GM21825 (cell line): Measurements from ENCODE around the gene UBE2G1.

Source experiments
- ATAC-seq: cut with Tn5 transposase; IDR thresholded peaks from one replicate; pipeline ENCODE4 v1.9.1; 2021; ENCODE audit warnings: mild to moderate bottlenecking, moderate library complexity; ENCODE audit not compliant: unreplicated experiment

UBE2G1 gene

DNA sequence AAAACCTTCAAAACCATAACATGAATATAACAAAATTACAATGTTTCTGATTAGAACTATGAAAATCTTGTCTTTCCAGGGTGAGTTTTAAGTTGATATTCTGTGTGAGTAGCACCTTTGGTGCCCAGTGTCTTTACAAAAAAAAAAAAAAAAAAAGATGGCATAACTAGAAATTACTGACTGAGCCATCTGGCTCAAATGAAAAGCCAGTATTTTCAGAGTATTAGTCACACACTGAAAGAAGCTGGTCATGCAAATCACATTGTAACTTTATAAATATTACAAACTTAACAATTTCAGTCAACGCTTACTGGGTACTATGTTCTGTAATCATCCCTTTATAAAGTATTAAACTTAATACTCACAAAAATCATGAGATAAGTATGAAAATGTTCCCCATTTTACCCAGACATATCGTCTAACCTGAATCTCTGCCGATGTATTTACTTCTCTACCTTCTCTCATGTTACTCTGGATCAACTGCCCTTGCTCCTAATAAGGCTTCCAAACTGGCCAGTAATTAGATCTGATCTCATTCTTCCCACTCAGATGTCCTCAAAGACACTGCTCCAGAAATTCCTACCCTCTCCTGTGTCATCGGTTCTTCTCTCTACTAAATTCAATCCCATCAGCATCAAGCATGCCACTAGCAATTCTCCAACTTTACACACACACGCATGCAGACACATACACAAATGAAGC lies 25.4 kb downstream of the UBE2G1 start:
- ATAC-seq = no peak

DNA sequence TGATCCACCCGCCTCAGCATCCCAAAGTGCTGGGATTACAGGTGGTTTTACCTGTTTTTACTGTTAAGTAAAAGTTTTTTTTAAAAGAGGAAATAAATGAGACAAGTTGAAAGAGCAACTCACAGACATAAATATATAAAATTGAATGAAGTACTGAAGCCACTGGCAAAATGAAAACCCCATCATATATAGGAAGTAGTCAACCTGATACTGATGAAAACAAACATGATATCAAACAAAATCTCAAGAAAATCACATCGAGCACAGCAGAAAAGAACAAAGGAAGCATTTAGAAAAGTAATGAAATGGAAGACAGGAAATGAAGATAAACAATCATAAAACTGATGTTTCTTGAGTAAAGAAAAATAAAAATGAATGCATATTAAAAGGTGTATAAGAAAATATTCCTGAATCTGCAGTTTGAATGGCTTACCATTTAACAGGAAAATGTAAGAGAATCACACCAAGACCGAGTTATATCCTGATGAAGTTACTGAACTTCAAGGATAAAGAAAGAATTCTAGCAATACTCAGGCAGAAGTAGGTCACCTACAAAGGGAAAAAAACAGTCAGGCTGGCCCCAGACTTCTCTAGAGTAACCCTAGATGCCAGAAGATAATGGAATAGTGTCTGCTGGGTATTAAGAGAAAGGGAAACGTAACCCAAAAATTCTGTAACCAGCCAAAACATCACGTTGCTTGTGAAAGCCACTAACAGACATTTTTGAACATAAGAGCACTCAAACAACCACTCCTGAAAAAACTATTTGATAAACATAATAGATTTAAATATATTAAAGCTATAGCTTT lies 31.5 kb downstream of the UBE2G1 start:
- no peak for ATAC-seq

DNA sequence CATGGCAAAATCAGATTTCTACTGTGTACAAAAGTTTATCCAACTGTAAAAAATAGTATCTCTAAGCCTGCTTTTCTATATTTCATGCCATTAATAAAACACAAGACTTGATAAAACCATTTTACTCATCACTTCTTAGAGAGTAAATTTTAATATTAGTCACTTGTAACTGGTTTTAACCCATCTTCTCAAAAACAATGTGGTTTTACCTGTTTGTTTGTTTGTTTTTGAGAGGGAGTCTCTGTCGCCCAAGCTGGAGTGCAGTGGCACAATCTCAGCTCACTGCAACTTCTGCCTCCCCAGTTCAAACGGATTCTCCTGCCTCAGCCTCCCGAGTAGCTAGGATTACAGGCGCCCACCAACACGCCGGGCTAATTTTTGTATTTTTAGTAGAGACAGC lies 32.1 kb downstream of the UBE2G1 start:
- no peak for ATAC-seq

DNA sequence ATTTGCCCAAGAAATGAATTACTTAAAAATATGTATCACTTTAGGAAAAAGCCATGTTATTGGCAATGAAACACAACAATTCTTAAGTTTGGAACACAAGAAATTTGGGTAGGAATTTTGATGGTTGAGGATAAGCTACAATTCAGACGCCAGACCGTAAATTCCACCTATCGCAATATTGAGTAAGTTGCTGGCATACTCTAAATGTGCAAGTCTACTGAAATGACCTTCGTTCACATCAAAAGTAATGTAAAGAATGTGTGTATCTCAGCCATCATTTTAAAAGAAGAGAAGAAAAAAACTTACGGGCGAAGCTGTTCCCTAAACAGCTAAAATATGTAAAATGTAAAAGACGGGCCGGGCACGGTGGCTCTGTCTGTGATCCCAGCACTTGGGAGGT lies 33.4 kb downstream of the UBE2G1 start:
- ATAC-seq = no peak

DNA sequence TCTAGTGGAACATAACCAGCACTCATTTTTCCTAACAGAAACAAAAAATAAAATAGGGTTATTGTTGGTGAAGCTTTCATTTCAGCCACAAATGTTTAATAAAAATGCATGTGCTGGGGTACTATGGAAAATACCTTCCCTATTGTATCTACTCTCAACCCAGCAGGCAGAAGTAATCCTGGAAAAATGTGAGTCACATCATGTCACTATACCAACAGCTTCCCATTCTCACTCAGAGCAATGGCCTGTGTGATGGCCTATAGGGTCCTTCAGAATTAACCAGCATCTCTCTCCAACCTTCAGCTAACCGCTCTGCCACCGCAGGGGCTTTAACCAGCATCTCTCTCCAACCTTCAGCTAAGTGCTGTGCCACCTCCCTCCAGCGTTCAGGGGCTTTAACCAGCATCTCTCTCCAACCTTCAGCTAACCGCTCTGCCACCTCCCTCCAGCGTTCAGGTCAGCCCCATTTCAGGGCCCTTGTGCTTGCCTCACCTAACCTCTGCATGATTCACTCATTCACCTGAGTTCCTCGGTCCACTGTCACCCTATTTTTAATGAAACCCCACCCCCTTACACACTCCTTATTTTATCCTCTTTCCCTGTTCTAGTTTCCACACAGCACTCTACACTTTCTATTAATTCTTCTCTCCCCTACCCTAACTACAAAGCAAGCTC lies 34.0 kb downstream of the UBE2G1 start:
- no peak for ATAC-seq

DNA sequence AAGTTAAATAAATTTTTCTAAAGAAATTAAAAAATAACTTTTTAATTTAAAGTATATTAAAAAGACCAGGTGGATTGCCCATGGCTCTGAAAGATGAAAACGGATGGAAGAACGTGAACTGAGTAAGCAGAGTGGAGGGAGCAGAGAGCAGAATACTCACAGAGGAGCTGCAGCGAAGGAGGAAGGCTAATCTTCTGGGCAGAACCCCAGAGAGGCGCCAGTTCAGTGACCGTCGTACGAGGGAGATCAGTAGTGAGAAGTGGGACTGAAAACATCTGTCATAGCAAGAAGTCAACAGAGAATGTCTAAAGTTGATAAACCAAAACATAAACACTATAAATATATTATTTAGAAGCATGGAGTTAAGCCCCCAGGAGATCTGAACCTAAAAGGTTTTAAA lies 34.9 kb downstream of the UBE2G1 start:
- ATAC-seq = no peak

DNA sequence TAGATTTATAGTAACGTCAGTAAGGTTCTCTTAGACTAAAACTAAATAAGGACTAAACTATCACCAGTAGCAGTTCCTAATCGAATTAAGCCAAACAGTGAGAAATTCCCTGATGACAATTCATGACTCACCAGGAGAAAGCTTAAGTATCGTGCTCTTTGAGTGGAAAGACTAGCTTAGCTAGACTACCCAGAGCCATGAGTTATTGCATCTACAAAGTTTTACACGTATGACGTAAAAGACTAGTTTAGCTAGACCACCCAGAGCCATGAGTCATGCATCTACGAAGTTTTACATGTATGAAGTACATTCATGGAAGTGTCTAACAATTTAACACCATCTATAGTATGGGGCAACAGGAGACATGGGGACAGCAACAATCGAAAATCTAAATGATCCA lies 36.6 kb downstream of the UBE2G1 start:
- ATAC-seq = no peak

DNA sequence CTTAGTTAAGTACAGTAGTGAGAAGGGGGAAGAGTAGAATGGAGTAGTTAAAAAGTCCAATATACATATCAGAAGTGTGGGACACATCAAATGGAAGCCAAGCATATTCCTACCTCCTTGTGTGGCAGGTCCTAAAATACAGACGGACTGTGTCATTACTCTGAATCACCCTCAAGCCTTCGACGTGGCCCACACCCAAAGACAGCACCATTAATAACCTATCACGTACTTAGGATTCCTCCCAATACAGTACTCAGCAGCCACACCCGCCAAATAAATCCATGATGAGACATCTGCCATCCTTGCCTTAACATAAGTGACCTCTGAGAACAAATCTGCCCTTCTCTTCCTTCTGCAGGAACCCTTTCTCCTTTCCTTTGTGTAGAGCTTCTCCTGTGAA lies 38.9 kb downstream of the UBE2G1 start:
- no peak for ATAC-seq

DNA sequence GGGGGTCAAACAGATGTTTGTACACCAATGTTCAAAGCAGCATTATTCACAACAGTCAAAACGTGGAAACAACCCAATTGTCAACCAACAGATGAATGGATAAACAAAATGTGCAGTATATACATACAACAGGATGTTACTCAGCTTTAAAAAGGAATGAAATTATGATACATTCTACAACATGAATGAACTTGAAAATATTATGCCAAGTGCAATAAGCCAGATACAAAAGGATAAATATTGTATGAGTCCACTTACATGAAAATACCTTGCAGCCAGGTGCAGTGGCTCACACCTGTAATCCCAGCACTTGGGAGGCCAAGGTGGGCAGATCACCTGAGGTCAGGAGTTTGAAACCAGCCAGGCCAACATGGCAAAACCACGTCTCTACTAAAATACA lies 39.9 kb downstream of the UBE2G1 start:
- ATAC-seq = no peak

DNA sequence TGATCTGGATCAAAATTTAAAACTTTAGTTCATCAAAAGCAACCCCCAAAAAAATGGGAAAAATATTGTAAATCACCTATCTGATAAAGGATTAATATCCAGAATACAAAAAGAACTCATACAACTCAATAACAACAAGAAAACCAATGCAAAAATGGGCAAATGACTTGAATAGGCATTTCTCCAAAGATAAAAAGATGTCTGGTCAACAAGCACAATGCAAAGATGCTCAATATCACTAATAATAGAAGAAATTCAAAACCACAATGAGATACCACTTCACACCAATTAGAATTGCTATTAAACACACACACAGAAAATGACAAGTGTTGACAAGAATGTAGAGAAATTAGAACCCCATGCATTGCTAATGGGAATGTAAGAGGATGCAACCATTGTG lies 40.4 kb downstream of the UBE2G1 start:
- no peak for ATAC-seq

DNA sequence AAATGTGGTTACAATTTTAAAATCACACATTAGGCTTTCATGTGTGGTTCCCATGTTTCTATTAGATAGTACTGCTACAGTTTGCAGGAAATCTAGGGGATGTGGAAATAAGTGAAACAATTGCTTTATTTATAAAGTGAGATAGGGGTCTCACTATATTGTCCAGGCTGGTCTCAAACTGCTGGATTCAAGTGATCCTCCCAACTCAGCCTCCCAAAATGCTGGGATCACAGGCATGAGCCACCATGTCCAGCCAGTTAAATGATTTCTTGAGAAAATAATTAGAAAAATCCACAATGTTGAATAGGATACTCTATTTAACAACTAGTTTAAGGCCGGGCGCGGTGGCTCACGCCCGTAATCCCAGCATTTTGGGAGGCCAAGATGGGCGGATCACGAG lies 42.0 kb downstream of the UBE2G1 start:
- ATAC-seq = no peak

DNA sequence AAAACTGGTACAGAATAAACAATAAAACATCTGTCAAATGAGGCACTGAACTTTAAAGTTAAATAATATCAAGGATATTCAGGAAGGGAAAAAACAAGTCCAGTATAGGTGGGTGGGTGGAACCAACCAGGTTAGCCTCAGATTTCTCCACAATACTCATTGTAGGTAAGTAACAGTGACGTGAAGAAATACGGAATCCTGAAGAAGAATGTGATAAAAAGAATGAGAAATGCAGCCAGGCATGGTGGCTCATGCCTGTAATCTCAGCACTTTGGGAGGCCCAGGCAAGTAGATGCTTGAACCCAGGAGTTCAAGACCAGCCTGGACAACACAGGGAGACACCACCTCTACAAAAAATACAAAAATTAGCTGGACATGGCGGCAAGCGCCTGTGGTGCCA lies 47.3 kb downstream of the UBE2G1 start:
- ATAC-seq = no peak

DNA sequence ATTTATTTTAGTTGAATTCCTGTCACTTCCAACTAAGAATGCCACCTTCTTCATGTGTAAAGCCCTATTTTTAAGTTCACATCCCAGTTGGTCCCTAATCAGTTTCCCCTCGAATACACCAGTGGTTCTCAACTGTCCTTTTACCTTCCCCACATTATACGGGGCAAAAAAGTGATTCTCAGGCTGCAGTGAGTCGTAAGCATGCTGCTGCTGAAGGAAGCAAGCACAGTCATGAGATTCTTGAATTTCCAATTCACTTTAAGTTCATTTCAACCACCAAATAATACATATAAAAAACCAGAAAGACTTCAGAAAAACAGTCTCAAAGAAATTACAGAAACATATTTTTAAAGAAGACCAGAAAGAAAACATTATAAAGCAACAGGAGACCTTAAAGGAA lies 47.9 kb downstream of the UBE2G1 start:
- ATAC-seq = no peak

DNA sequence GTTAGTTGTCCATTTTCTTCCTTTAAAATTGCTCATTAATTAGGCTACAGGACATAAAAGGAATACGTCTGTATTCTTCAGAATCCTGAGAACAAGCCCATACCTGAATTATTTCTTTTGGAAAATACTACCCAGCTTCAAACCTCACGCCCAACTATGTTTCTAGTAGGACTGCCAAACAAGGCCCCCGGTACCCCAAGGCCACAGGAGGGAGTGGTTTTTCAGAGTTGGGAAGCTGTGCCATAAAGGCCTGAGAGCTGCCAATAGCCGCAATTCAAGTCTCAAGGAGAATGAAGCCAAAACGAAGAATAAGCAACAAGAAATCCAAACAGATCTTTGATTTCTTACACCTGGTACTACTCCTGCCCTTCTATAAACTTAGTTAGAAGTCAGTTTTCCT lies 48.3 kb downstream of the UBE2G1 start:
- no peak for ATAC-seq

DNA sequence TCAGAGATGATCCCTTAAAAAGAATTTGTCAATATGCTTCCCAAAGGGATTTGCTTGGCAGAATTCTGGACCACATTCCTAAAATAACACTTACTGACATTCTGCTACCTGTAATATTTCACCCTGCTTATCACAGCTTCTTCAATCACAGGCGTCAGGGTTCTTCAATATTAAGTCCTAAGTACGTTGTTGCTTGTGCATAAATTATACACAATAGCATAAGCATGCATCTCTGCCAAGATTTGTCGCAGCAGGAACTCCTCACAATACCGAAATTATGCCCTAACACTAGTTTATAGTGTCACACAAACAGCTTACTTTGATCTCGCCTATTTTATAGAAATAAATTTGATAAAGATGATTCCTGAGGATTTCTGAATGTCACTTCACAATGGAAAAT lies 48.9 kb downstream of the UBE2G1 start:
- no peak for ATAC-seq

DNA sequence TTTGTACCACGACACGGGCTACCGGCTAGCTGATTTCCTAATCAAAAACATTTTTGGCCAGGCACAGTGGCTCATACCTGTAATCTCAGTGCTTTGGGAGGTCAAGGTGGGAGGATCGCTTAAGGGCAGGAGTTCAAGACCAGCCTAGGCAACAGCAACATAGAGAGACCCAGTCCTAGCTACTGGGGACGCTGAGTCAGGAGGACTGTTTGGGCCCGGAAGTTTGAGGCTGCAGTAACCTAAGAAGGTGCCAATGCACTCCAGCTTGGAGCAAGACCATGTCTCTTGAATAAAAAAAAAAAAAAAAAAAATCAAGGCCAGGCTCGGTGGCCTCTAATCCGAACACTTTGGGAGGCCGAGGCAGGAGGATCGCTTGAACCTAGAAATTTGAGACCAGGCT lies 49.8 kb downstream of the UBE2G1 start:
- no peak for ATAC-seq

DNA sequence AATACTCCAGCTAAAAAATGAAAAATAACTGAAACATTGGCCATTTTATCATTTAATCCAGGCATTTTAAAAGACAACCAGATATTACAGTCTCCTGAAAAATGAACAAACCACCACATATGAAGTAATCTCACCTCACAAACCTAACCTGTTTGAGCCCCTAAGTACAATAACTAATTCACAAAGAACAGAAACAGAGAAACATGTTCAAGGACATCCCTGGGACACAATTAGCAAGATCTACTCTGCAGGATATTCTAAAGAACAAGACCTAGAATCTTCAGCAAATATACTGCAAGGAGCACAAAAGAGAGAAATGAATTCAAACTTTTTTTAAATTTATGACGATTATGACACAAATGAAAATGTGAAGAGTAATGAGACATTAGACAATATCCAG lies 51.9 kb downstream of the UBE2G1 start:
- ATAC-seq = no peak

DNA sequence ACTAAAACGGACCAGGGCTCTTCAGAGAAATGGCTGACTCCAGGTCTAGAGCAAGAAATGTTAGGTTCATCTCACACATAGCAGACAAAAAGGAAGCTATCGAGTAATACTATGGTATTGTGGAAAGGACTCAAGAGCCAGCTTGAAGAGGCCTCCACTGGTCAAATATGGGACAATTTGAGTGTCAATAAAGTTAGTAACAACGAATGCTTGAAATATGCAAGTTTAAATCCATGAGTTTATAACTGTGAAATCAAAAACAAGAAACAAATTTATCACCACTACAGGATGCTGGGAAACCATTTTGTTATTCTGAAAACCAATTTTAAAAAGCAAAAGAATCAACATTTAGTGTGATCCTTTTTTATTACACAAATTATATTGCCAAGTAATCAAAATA lies 52.3 kb downstream of the UBE2G1 start:
- ATAC-seq = no peak

DNA sequence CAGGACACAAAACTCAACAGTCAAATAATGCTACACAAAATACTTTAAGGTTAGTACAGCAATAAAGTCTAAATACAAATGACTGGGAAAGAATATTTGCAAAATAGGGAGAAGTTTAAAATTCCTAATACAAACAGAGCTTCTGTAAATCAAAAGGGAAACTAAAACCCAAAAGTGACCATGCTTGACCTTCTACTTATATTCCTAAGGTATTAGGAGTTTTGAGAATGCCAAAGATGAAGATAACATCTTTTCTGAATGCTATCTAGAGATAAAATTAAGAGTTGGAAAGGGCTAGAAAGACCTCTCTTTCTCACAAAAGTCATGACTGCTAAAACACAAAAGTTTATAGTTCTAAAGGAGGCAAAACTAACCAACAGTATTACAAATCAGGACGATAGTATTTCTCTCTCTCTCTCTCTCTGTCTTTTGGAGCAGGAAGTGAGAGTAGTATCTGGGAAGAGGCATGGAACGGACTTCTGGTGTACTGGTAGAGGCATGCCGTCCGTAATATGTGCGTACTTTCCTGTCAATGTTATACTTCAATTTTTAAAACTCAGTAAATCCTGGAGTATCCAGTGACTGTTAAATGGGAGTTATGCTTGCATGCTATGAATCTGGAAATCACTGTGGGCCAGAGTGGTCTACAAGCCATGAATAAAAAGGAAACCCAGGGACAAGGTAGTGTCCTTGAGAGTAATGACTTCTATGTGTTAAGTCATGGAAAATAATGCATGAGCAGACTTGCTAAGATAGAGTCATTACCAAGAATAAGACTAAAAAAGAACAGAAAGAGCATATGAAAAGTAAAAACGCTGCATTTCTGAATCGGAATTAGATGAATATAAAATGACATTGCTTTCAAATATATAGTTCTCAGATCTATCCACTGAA lies 53.0 kb downstream of the UBE2G1 start:
- no peak for ATAC-seq

DNA sequence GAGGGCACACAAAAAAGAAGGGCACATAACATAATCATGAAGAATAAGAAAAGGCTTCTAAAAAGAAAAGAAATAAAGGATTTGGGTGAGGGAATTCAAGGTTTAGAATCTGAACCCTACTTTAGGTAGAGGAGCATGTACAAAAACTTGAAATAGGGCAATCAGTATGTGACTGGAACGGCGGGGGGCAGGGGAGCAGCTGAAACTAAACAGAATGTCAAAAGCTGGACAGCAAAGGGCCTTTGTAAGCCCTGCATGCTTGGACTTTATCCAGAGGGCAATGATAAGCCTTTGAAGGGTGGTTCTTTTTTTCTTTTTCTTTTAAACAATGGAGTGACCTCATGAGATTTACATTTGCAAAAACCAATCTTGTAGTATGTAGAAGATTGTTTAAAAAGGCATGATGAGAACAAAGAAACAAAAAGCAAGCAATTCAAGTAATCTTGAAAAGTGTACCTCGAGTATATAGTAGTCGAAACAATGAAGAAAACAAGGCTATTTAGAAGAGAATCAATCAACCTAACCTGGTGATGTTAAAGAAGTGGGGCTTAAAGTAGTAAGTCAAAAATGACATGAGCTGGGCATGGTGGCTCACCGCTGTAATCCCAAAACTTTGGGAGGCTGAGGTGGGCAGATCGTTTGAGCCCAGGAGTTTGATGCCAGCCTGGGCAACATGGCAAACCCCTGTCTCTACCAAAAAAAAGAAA lies 56.0 kb downstream of the UBE2G1 start:
- no peak for ATAC-seq
